ENCODE data around the gene ARHGAP26.

- TF ChIP-seq POLR2AphosphoS5 (IDR thresholded peaks at IDR 0.05; ENCODE audit: low read depth, low read length) (no peak), SIN3A (IDR thresholded peaks at IDR 0.05; ENCODE audit: borderline replicate concordance, insufficient read depth, low read length) (no peak), FOXP2 (optimal IDR thresholded peaks at IDR 0.05; ENCODE audit: borderline replicate concordance, extremely low read depth, extremely low read length, insufficient read depth) (no peak), REST (IDR thresholded peaks at IDR 0.05; ENCODE audit: insufficient read depth in 1 of 2, low read depth in 2 of 2, low read length in 2 of 2) (no peak)
Observed at GRCh38 chr5:142973932-142974331, 203.8 kb downstream of the ARHGAP26 start.

All from PFSK-1 (cell line).